ENCODE data around the gene AMOTL2.

DNA sequence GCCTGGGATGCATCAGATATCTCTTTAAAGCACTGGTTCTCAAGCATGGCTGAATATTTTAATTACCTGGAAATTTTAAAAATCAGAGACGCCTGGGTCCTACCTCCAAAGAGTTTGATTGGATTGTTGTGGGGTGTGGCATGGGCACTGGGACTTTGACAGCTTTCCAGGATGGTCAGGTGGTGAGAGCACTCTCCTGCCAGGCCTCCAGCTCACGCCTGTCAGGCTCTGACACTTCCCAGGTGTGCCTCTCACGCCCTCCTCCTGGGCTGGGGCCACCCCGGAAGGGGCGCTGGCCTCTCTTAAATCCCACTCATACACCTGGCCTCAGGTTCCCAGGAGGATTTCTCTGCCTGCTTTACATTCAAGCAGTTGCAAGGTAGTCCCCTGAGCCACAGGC is 48.5 kb downstream of the AMOTL2 start:
- TF ChIP-seq, protein P1, sequence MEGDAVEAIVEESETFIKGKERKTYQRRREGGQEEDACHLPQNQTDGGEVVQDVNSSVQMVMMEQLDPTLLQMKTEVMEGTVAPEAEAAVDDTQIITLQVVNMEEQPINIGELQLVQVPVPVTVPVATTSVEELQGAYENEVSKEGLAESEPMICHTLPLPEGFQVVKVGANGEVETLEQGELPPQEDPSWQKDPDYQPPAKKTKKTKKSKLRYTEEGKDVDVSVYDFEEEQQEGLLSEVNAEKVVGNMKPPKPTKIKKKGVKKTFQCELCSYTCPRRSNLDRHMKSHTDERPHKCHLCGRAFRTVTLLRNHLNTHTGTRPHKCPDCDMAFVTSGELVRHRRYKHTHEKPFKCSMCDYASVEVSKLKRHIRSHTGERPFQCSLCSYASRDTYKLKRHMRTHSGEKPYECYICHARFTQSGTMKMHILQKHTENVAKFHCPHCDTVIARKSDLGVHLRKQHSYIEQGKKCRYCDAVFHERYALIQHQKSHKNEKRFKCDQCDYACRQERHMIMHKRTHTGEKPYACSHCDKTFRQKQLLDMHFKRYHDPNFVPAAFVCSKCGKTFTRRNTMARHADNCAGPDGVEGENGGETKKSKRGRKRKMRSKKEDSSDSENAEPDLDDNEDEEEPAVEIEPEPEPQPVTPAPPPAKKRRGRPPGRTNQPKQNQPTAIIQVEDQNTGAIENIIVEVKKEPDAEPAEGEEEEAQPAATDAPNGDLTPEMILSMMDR (IDR thresholded peaks at IDR 0.05): no peak
- no peak for TF ChIP-seq POLR2A (IDR thresholded peaks at IDR 0.05)

All from esophagus squamous epithelium (tissue), 4 donors.